ENCODE measurements around the gene MACROD2. TPM values are rescaled to one million over a fixed set of nuclear protein-coding genes. Genes with fewer than 3 reads are reported as not detected.

MACROD2 gene
- total RNA-seq, 1 experiment from 2014 or later: 3.7 TPM

DNA sequence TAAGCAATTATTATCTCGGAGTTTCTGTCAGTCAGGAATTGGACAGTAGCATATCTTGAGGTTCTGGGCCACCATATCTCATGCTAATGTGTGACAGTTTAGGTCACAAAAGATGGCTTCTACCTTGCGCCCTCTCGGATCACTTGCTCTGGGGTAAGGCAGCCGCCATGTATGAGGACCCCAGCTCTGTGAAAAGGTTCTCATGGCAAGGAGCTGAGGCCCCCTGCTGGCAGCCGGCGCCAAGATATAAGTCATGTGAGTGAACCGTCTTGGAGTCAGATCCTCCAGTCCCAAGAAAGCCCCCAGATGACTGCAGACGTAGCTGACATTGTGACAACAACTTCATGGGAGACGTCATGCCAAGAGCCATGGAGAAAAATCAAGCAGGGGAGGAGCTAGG lies 1907.2 kb downstream of the MACROD2 start:
- H3K79me2 ChIP-seq (ENCODE audit: insufficient read depth, low read length): no peaks in the 10 kb centered on the region
- POLR2A ChIA-PET: no interaction called here
- no peak overlapping the region for H2AFZ ChIP-seq (ENCODE audit: low read depth, low read length, poor library complexity, severe bottlenecking)
- no peak overlapping the region for H3K4me2 ChIP-seq (ENCODE audit: low read length)
- H3K9me3 ChIP-seq (ENCODE audit: control insufficient read depth in 1 of 2, insufficient read depth in 1 of 2, low read depth in 1 of 2, low read length in 2 of 2): peaks cover 4 to 21% of the 10 kb centered on the region in 2 experiments; a peak in 2 of 4 replicates
- no peaks in the 10 kb centered on the region for H3K27me3 ChIP-seq (ENCODE audit: insufficient read depth, low read length)
- CTCF ChIA-PET: no interaction called here
- H3K4me3 ChIP-seq (replicated peaks in 1 of 2; ENCODE audit: low read depth in 1 of 2, low read length in 2 of 2): no peak overlapping the region
- H3K4me1 ChIP-seq (ENCODE audit: control insufficient read depth in 1 of 2, insufficient read depth in 2 of 2, low read length in 2 of 2): no peaks in the 10 kb centered on the region
- RAD21 ChIA-PET (ENCODE audit: low non-redundant PET in 1 of 2, low total read pairs in 2 of 2, uncharacterized antibody in 2 of 2, unreplicated experiment in 2 of 2): no interaction called here
- ATAC-seq (no peak), DNase-seq (ENCODE audit: low read depth, low spot score) (no peak)
- intact Hi-C loops (cut with micrococcal nuclease): no loop called here
- H3K27ac ChIP-seq (ENCODE audit: low read depth, low read length): no peak overlapping the region
- BruUV-seq (replicated peaks): no TSS peak
- no peaks in the 10 kb centered on the region for H4K20me1 ChIP-seq (ENCODE audit: insufficient read depth)
- H3K9me2 ChIP-seq (ENCODE audit: insufficient read depth): no peaks in the 10 kb centered on the region
- no peaks in the 10 kb centered on the region for H3K36me3 ChIP-seq (ENCODE audit: control insufficient read depth in 1 of 2, insufficient read depth in 2 of 2, low read length in 2 of 2)
- TF ChIP-seq RAD21 (IDR thresholded peaks at IDR 0.05; ENCODE audit: low read depth) (peak; percentile 13; the same call in 1 of the 2 replicates), EGR1 (IDR thresholded peaks at IDR 0.05; ENCODE audit: low read depth) (no peak), CTCF (IDR thresholded peaks at IDR 0.05 in 2 of 3, conservative IDR thresholded peaks at IDR 0.05 in 1 of 3; ENCODE audit: borderline replicate concordance in 1 of 3, insufficient read depth in 1 of 3, low read depth in 2 of 3, low read length in 2 of 3) (peak in 2 of 3 experiments; percentile 14 to 19; a peak in 1 of 6 replicates)
- no peak overlapping the region for H3K9ac ChIP-seq (ENCODE audit: low read length)

- Histone ChIP-seq H3K27ac (ENCODE audit: low read depth, low read length) (no peak overlapping the region), H3K27me3 (ENCODE audit: insufficient read depth, low read length) (no peaks in the 10 kb centered on the region), H2AFZ (ENCODE audit: low read depth, low read length, poor library complexity, severe bottlenecking) (no peak overlapping the region), H3K4me3 (replicated peaks in 1 of 2; ENCODE audit: low read depth in 1 of 2, low read length in 2 of 2) (no peak overlapping the region), H3K36me3 (ENCODE audit: control insufficient read depth in 1 of 2, insufficient read depth in 2 of 2, low read length in 2 of 2) (no peaks in the 10 kb centered on the region), H3K79me2 (ENCODE audit: insufficient read depth, low read length) (no peaks in the 10 kb centered on the region), H3K9me3 (ENCODE audit: control insufficient read depth in 1 of 2, insufficient read depth in 1 of 2, low read depth in 1 of 2, low read length in 2 of 2) (peaks cover 7 to 26% of the 10 kb centered on the region in 2 experiments; a peak in 2 of 4 replicates), H3K4me2 (ENCODE audit: low read length) (no peak overlapping the region), H4K20me1 (ENCODE audit: insufficient read depth) (no peaks in the 10 kb centered on the region), H3K4me1 (ENCODE audit: control insufficient read depth in 1 of 2, insufficient read depth in 2 of 2, low read length in 2 of 2) (no peaks in the 10 kb centered on the region), H3K9me2 (ENCODE audit: insufficient read depth) (no peaks in the 10 kb centered on the region), H3K9ac (ENCODE audit: low read length) (no peak overlapping the region)
- intact Hi-C loops (cut with micrococcal nuclease): no loop called here
- ATAC-seq (no peak), DNase-seq (ENCODE audit: low read depth, low spot score) (no peak)
- POLR2A ChIA-PET: no interaction called here
- BruUV-seq (replicated peaks): no TSS peak
- CTCF ChIA-PET: no interaction called here
- RAD21 ChIA-PET (ENCODE audit: low non-redundant PET in 1 of 2, low total read pairs in 2 of 2, uncharacterized antibody in 2 of 2, unreplicated experiment in 2 of 2): no interaction called here
- TF ChIP-seq, protein P1, sequence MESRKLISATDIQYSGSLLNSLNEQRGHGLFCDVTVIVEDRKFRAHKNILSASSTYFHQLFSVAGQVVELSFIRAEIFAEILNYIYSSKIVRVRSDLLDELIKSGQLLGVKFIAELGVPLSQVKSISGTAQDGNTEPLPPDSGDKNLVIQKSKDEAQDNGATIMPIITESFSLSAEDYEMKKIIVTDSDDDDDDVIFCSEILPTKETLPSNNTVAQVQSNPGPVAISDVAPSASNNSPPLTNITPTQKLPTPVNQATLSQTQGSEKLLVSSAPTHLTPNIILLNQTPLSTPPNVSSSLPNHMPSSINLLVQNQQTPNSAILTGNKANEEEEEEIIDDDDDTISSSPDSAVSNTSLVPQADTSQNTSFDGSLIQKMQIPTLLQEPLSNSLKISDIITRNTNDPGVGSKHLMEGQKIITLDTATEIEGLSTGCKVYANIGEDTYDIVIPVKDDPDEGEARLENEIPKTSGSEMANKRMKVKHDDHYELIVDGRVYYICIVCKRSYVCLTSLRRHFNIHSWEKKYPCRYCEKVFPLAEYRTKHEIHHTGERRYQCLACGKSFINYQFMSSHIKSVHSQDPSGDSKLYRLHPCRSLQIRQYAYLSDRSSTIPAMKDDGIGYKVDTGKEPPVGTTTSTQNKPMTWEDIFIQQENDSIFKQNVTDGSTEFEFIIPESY (IDR thresholded peaks at IDR 0.05; ENCODE audit: extremely low read depth, insufficient replicate concordance, low read length): no peak
- no peak for TF ChIP-seq REST (IDR thresholded peaks at IDR 0.05; ENCODE audit: low read depth)
- TF ChIP-seq FOSL1 (IDR thresholded peaks at IDR 0.05; ENCODE audit: low read depth): no peak
- no peak for TF ChIP-seq EGR1 (IDR thresholded peaks at IDR 0.05; ENCODE audit: low read depth)
- no peak for TF ChIP-seq CBX3 (IDR thresholded peaks at IDR 0.05; ENCODE audit: low read depth)
- TF ChIP-seq CEBPB (IDR thresholded peaks at IDR 0.05; ENCODE audit: low read depth): no peak
- TF ChIP-seq, protein P2, sequence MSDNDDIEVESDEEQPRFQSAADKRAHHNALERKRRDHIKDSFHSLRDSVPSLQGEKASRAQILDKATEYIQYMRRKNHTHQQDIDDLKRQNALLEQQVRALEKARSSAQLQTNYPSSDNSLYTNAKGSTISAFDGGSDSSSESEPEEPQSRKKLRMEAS (IDR thresholded peaks at IDR 0.05): no peak
- no peak for TF ChIP-seq YY1 (IDR thresholded peaks at IDR 0.05; ENCODE audit: extremely low read depth, insufficient replicate concordance, low read depth, low read length)
- no peak for TF ChIP-seq POLR2A (IDR thresholded peaks at IDR 0.05; ENCODE audit: borderline replicate concordance, extremely low read depth, insufficient read depth, insufficient read length)
- TF ChIP-seq SRF (IDR thresholded peaks at IDR 0.05; ENCODE audit: low read depth): no peak
- no peak for TF ChIP-seq ZNF274 (IDR thresholded peaks at IDR 0.05; ENCODE audit: low read depth, low read length)
These were observed 1910.3 kb downstream of the MACROD2 start for GRCh38 chr20:15905661-15906060.

Measured in HCT116 (cell line).